H9 (cell line): Measurements from ENCODE around the gene EPHA4. TPM values are rescaled to one million over a fixed set of nuclear protein-coding genes. Genes with fewer than 3 reads are reported as not detected.

Experiments used
- DNase-seq: peaks from one replicate; pipeline ENCODE4 v3.0.0-alpha.2; 2017
- H2AFZ ChIP-seq: one replicate; pipeline ENCODE4 v1.6.1; 2013; ENCODE audit warnings: mild to moderate bottlenecking, low read length, control low read depth, moderate library complexity
- H2AK5ac ChIP-seq: 2 replicates; pipeline ENCODE4 v1.6.1; 2013; ENCODE audit warnings: low read length, control low read depth, mixed read lengths; ENCODE audit not compliant: insufficient read length
- H2BK120ac ChIP-seq: one replicate; pipeline ENCODE4 v1.6.1; 2013; ENCODE audit warnings: low read depth, mild to moderate bottlenecking, low read length, control low read depth, inconsistent platforms; ENCODE audit not compliant: poor library complexity, severe bottlenecking
- H2BK12ac ChIP-seq: 2 replicates; pipeline ENCODE4 v1.6.1; 2013; ENCODE audit warnings: low read length, control low read depth, mixed read lengths, low read depth; ENCODE audit not compliant: insufficient read length
- H2BK15ac ChIP-seq: 2 replicates; pipeline ENCODE4 v1.6.1; 2013; ENCODE audit warnings: low read depth, low read length, control low read depth
- H2BK20ac ChIP-seq: one replicate; pipeline ENCODE4 v1.6.1; 2013; ENCODE audit warnings: low read depth, mild to moderate bottlenecking, low read length, control low read depth, inconsistent platforms; ENCODE audit not compliant: poor library complexity, severe bottlenecking
- H2BK5ac ChIP-seq: 2 replicates; pipeline ENCODE4 v1.6.1; 2013; ENCODE audit warnings: low read length, control low read depth, mixed read lengths; ENCODE audit not compliant: insufficient read length
- H3K14ac ChIP-seq: 2 replicates; pipeline ENCODE4 v1.6.1; 2013; ENCODE audit warnings: low read length, control low read depth; ENCODE audit not compliant: insufficient read depth
- H3K18ac ChIP-seq: 2 replicates; pipeline ENCODE4 v1.6.1; 2013; ENCODE audit warnings: low read depth, mild to moderate bottlenecking, mixed read lengths, low read length, control low read depth; ENCODE audit not compliant: insufficient read length
- H3K23ac ChIP-seq: 2 replicates; pipeline ENCODE4 v1.6.1; 2013; ENCODE audit warnings: low read length, control low read depth, mixed read lengths, low read depth; ENCODE audit not compliant: insufficient read length
- H3K23me2 ChIP-seq: 2 replicates; pipeline ENCODE4 v1.6.1; 2013; ENCODE audit warnings: low read depth, mild to moderate bottlenecking, mixed read lengths, low read length, control low read depth; ENCODE audit not compliant: insufficient read length, poor library complexity, severe bottlenecking
- H3K27ac ChIP-seq: 2 replicates; pipeline ENCODE4 v1.5.1; 2013; ENCODE audit warnings: low read length, control low read depth, mixed read lengths, low read depth; ENCODE audit not compliant: insufficient read length
- H3K27me3 ChIP-seq: 2 replicates; pipeline ENCODE4 v1.6.1; 2013; ENCODE audit warnings: low read length, control low read depth, inconsistent platforms; ENCODE audit not compliant: insufficient read depth
- H3K4ac ChIP-seq: 2 replicates; pipeline ENCODE4 v1.6.1; 2013; ENCODE audit warnings: low read depth, mild to moderate bottlenecking, control low read depth, inconsistent platforms, low read length, moderate library complexity
- H3K4me1 ChIP-seq: 2 replicates; pipeline ENCODE4 v1.6.1; 2013; ENCODE audit warnings: low read length, control low read depth, inconsistent platforms; ENCODE audit not compliant: insufficient read depth
- H3K4me2 ChIP-seq: 2 replicates; pipeline ENCODE4 v1.6.1; 2013; ENCODE audit warnings: low read length, control low read depth, mixed read lengths; ENCODE audit not compliant: insufficient read length, insufficient read depth
- H3K56ac ChIP-seq: 2 replicates; pipeline ENCODE4 v1.6.1; 2013; ENCODE audit warnings: low read depth, mild to moderate bottlenecking, mixed read lengths, low read length, control low read depth; ENCODE audit not compliant: insufficient read length
- H3K79me1 ChIP-seq: 2 replicates; pipeline ENCODE4 v1.6.1; 2013; ENCODE audit warnings: low read depth, mild to moderate bottlenecking, moderate library complexity, low read length, control low read depth, inconsistent platforms; ENCODE audit not compliant: insufficient read depth, poor library complexity, severe bottlenecking
- H3K79me2 ChIP-seq: 2 replicates; pipeline ENCODE4 v1.6.1; 2013; ENCODE audit warnings: low read length, control low read depth, inconsistent platforms; ENCODE audit not compliant: insufficient read depth
- H3K9ac ChIP-seq: 2 replicates; pipeline ENCODE4 v1.6.1; 2013; ENCODE audit warnings: low read length, control low read depth, mixed read lengths; ENCODE audit not compliant: insufficient read length; ENCODE audit errors: extremely low read depth
- H3K9me3 ChIP-seq: one replicate; pipeline ENCODE4 v1.6.1; 2013; ENCODE audit warnings: low read depth, low read length, inconsistent platforms; ENCODE audit not compliant: control insufficient read depth
- H3T11ph ChIP-seq: one replicate; pipeline ENCODE4 v1.6.1; 2013; ENCODE audit warnings: mild to moderate bottlenecking, low read length, control low read depth, inconsistent platforms
- H4K20me1 ChIP-seq: one replicate; pipeline ENCODE4 v1.6.1; 2013; ENCODE audit not compliant: control insufficient read depth, insufficient read length, insufficient read depth
- H4K5ac ChIP-seq: 2 replicates; pipeline ENCODE4 v1.6.1; 2013; ENCODE audit warnings: low read depth, mild to moderate bottlenecking, mixed read lengths, low read length, control low read depth; ENCODE audit not compliant: insufficient read length
- H4K8ac ChIP-seq: replicated peaks from 2 replicates; pipeline ENCODE4 v1.6.1; 2013; ENCODE audit warnings: low read length, control low read depth, mixed read lengths, low read depth; ENCODE audit not compliant: insufficient read length
- H4K91ac ChIP-seq: 2 replicates; pipeline ENCODE4 v1.6.1; 2013; ENCODE audit warnings: low read depth, mild to moderate bottlenecking, moderate library complexity, mixed read lengths, low read length, control low read depth; ENCODE audit not compliant: insufficient read length
- H3K27ac Mint-ChIP-seq, 3 experiments: 2 replicates in 2 of 3; 3 replicates in 1 of 3; pipeline ENCODE4 v1.8.0; 2020 to 2021; ENCODE audit warnings: mixed read lengths in 3 of 3, mild to moderate bottlenecking in 1 of 3, moderate library complexity in 1 of 3
- H3K27me3 Mint-ChIP-seq: 2 replicates; pipeline ENCODE4 v1.8.0; 2021; ENCODE audit warnings: low read depth, mild to moderate bottlenecking, moderate library complexity, mixed read lengths
- H3K36me3 Mint-ChIP-seq, 3 experiments: 2 replicates in 2 of 3; 3 replicates in 1 of 3; pipeline ENCODE4 v1.8.0; 2020 to 2021; ENCODE audit warnings: low read depth in 3 of 3, mixed read lengths in 3 of 3; ENCODE audit not compliant: insufficient read depth in 1 of 3
- H3K4me1 Mint-ChIP-seq, 2 experiments: 2 replicates each; pipeline ENCODE4 v1.8.0; 2020; ENCODE audit warnings: mixed read lengths in 2 of 2
- H3K4me3 Mint-ChIP-seq, 2 experiments: 2 replicates in 1 of 2; 3 replicates in 1 of 2; pipeline ENCODE4 v1.8.0; 2020 to 2021; ENCODE audit warnings: mild to moderate bottlenecking in 2 of 2, mixed read lengths in 2 of 2, moderate library complexity in 1 of 2
- H3K9me3 Mint-ChIP-seq, 2 experiments: 2 replicates in 1 of 2; 3 replicates in 1 of 2; pipeline ENCODE4 v1.8.0; 2020; ENCODE audit warnings: mild to moderate bottlenecking in 2 of 2, mixed read lengths in 2 of 2, moderate library complexity in 1 of 2
- WGBS: extraction: QIAGEN DNeasy Blood & Tissue Kit; methylation state at CpG from one replicate; pipeline ENCODE4 v1.1.7; 2013; ENCODE audit warnings: missing lambda C conversion rate, low lambda C conversion rate, mixed read lengths; ENCODE audit not compliant: insufficient read length; ENCODE audit errors: extremely low coverage; 5-methylcytosine and 5-hydroxymethylcytosine counted together
- total RNA-seq: library from RNA; stranded (reverse); gene quantifications from 2 replicates; pipeline ENCODE4 v1.2.1, GENCODE V29; 2021
- TF ChIP-seq, protein P1 (sequence below): fragments of 200-600 bp; sonication (generic); conservative IDR thresholded peaks from 3 replicates; pipeline ENCODE4 v1.8.0; 2021; ENCODE audit warnings: antibody characterized with exemption, mild to moderate bottlenecking

The EPHA4 gene
- total RNA-seq, 1 experiment from 2014 or later, result 25.1 TPM

DNA sequence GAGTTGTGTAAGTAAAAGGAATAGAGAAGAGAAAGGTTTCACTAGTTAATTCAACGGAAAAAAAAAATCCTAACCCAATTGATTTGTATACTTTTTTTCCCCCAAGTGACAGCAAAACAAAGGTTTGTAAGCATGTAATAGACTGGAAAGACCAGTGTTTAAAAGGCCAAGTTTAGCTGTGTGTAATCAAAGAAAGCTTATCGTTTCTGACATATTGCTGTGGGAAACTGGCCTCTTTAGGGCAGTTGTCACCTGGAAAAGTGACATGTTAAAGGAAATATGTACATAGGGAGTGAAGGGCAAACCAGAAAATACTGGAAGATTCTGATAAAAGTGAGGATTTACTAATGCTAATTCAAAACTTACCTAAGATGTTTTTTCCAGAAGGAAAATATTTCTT lies 45.9 kb upstream of the EPHA4 start:
- Histone ChIP-seq H2BK20ac (no peak overlapping the region), H3K4me1 (no peaks in the 10 kb centered on the region), H2AFZ (no peak overlapping the region), H3K79me2 (no peaks in the 10 kb centered on the region), H3K18ac (no peak overlapping the region), H3K9ac (no peak overlapping the region), H2BK5ac (no peak overlapping the region), H3K4ac (no peak overlapping the region), H3K9me3 (no peaks in the 10 kb centered on the region), H3K79me1 (no peaks in the 10 kb centered on the region), H4K5ac (no peak overlapping the region), H3K27me3 (no peaks in the 10 kb centered on the region), H2BK120ac (no peak overlapping the region), H4K8ac (no peak overlapping the region), H2AK5ac (no peak overlapping the region), H3K23me2 (no peaks in the 10 kb centered on the region), H3K14ac (no peak overlapping the region), H3T11ph (no peak overlapping the region), H3K23ac (no peak overlapping the region), H3K4me2 (no peak overlapping the region), H4K20me1 (no peaks in the 10 kb centered on the region), H3K27ac (no peak overlapping the region), H3K56ac (no peak overlapping the region), H2BK12ac (no peak overlapping the region), H4K91ac (no peak overlapping the region), H2BK15ac (no peak overlapping the region)
- Mint-ChIP-seq H3K27ac (no peak overlapping the region), H3K27me3 (no peaks in the 10 kb centered on the region), H3K9me3 (no peaks in the 10 kb centered on the region), H3K4me3 (no peak overlapping the region), H3K36me3 (no peaks in the 10 kb centered on the region), H3K4me1 (peaks cover 0 to 3% of the 10 kb centered on the region in 2 experiments; a peak in 1 of 4 replicates)
- no CpG with 5 or more reads among the region's 2 CpGs for WGBS
- no peak for DNase-seq
- TF ChIP-seq, protein P1, sequence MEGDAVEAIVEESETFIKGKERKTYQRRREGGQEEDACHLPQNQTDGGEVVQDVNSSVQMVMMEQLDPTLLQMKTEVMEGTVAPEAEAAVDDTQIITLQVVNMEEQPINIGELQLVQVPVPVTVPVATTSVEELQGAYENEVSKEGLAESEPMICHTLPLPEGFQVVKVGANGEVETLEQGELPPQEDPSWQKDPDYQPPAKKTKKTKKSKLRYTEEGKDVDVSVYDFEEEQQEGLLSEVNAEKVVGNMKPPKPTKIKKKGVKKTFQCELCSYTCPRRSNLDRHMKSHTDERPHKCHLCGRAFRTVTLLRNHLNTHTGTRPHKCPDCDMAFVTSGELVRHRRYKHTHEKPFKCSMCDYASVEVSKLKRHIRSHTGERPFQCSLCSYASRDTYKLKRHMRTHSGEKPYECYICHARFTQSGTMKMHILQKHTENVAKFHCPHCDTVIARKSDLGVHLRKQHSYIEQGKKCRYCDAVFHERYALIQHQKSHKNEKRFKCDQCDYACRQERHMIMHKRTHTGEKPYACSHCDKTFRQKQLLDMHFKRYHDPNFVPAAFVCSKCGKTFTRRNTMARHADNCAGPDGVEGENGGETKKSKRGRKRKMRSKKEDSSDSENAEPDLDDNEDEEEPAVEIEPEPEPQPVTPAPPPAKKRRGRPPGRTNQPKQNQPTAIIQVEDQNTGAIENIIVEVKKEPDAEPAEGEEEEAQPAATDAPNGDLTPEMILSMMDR, result no peak
